Measurements from ENCODE around the gene RPL22.

GRCh38 chr1:6149597-6149996 lies 49.8 kb downstream of the RPL22 start:
- TF ChIP-seq JUNB (CRISPR knock-in tag; IDR thresholded peaks at IDR 0.05; ENCODE audit: borderline replicate concordance) = no peak
- no peak for TF ChIP-seq CEBPB (IDR thresholded peaks at IDR 0.05; ENCODE audit: borderline replicate concordance, low read depth, low read length)
- TF ChIP-seq POLR2A (IDR thresholded peaks at IDR 0.05; ENCODE audit: insufficient read depth in 1 of 2, low read depth in 2 of 2, low read length in 2 of 2) = no peak
- TF ChIP-seq FOXK1 (CRISPR knock-in tag; IDR thresholded peaks at IDR 0.05; ENCODE audit: borderline replicate concordance, low read depth) = no peak
- TF ChIP-seq, protein P1, sequence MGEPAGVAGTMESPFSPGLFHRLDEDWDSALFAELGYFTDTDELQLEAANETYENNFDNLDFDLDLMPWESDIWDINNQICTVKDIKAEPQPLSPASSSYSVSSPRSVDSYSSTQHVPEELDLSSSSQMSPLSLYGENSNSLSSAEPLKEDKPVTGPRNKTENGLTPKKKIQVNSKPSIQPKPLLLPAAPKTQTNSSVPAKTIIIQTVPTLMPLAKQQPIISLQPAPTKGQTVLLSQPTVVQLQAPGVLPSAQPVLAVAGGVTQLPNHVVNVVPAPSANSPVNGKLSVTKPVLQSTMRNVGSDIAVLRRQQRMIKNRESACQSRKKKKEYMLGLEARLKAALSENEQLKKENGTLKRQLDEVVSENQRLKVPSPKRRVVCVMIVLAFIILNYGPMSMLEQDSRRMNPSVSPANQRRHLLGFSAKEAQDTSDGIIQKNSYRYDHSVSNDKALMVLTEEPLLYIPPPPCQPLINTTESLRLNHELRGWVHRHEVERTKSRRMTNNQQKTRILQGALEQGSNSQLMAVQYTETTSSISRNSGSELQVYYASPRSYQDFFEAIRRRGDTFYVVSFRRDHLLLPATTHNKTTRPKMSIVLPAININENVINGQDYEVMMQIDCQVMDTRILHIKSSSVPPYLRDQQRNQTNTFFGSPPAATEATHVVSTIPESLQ (CRISPR knock-in tag; conservative IDR thresholded peaks at IDR 0.05) = no peak
- TF ChIP-seq ZNF577 (CRISPR knock-in tag; IDR thresholded peaks at IDR 0.05; ENCODE audit: borderline replicate concordance, low read depth) = no peak
- no peak for TF ChIP-seq JUND (CRISPR knock-in tag; IDR thresholded peaks at IDR 0.05)
- no peak for TF ChIP-seq HHEX (CRISPR knock-in tag; IDR thresholded peaks at IDR 0.05)
- no peak for TF ChIP-seq ZNF253 (CRISPR knock-in tag; IDR thresholded peaks at IDR 0.05; ENCODE audit: borderline replicate concordance)
- TF ChIP-seq GATAD1 (CRISPR knock-in tag; IDR thresholded peaks at IDR 0.05) = no peak
- TF ChIP-seq DPF2 (CRISPR knock-in tag; IDR thresholded peaks at IDR 0.05; ENCODE audit: borderline replicate concordance, low read depth) = no peak
- TF ChIP-seq, protein P2, sequence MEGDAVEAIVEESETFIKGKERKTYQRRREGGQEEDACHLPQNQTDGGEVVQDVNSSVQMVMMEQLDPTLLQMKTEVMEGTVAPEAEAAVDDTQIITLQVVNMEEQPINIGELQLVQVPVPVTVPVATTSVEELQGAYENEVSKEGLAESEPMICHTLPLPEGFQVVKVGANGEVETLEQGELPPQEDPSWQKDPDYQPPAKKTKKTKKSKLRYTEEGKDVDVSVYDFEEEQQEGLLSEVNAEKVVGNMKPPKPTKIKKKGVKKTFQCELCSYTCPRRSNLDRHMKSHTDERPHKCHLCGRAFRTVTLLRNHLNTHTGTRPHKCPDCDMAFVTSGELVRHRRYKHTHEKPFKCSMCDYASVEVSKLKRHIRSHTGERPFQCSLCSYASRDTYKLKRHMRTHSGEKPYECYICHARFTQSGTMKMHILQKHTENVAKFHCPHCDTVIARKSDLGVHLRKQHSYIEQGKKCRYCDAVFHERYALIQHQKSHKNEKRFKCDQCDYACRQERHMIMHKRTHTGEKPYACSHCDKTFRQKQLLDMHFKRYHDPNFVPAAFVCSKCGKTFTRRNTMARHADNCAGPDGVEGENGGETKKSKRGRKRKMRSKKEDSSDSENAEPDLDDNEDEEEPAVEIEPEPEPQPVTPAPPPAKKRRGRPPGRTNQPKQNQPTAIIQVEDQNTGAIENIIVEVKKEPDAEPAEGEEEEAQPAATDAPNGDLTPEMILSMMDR (CRISPR knock-in tag; IDR thresholded peaks at IDR 0.05) = no peak
- no peak for TF ChIP-seq EP300 (IDR thresholded peaks at IDR 0.05; ENCODE audit: low read depth in 2 of 2, low read length in 2 of 2)
- no peak for TF ChIP-seq EP300 (CRISPR knock-in tag; IDR thresholded peaks at IDR 0.05; ENCODE audit: borderline replicate concordance)
- no peak for TF ChIP-seq RFX1 (IDR thresholded peaks at IDR 0.05)
